IMR-90 (cell line): ENCODE data around the gene ENOX1. TPM values are rescaled to one million over a fixed set of nuclear protein-coding genes. Genes with fewer than 3 reads are reported as not detected.

ENCODE experiments used
- ATAC-seq: fragments of 200-7000 bp; cut with Tn5 transposase; 2 replicates; pipeline ENCODE4 v1.9.1; 2020; ENCODE audit warnings: low read depth, mild to moderate bottlenecking, moderate library complexity
- Bru-seq: library from RNA; stranded (reverse); fragments of 400-500 nt; gene quantifications from one replicate; lab custom pipeline; 2021; lab: Mats Ljungman, UMichigan
- BruChase-seq, 2 experiments: library from RNA; stranded (reverse); fragments of 400-500 nt; gene quantifications; one replicate each; lab custom pipeline; 2021; lab: Mats Ljungman, UMichigan
- BruUV-seq: library from RNA; stranded (reverse); fragments of 400-500 nt; replicated peaks from 2 replicates; lab custom pipeline; 2021; lab: Mats Ljungman, UMichigan
- CTCF ChIA-PET: fragments of 300-600 bp; formaldehyde crosslinking; extraction: SDS; loops from one replicate; lab custom pipeline; 2021; ENCODE audit warnings: antibody characterized with exemption; lab: Yijun Ruan, JAX
- POLR2A ChIA-PET: fragments of 300-600 bp; sonication (Branson Sonifier 250); formaldehyde crosslinking; loops from one replicate; lab custom pipeline; 2022; ENCODE audit warnings: antibody characterized with exemption; ENCODE audit not compliant: unreplicated experiment; lab: Charles Lee
- DNase-seq: peaks from one replicate; pipeline ENCODE4 v3.0.0; 2013
- H2AFZ ChIP-seq: replicated peaks from 2 replicates; pipeline ENCODE3; 2013; ENCODE audit warnings: low read length, mild to moderate bottlenecking; ENCODE audit not compliant: poor library complexity
- H2AK5ac ChIP-seq: 2 replicates; pipeline ENCODE4 v1.6.1; 2013; ENCODE audit warnings: low read depth, low read length, inconsistent platforms
- H2AK9ac ChIP-seq: replicated peaks from 2 replicates; pipeline ENCODE3; 2013; ENCODE audit warnings: mild to moderate bottlenecking, low read depth, low read length, moderate library complexity; ENCODE audit not compliant: poor library complexity
- H2BK120ac ChIP-seq: 2 replicates; pipeline ENCODE4 v1.6.1; 2013; ENCODE audit warnings: low read depth, low read length, inconsistent platforms
- H2BK15ac ChIP-seq: 3 replicates; pipeline ENCODE4 v1.6.1; 2013; ENCODE audit warnings: low read depth, low read length, inconsistent platforms
- H2BK20ac ChIP-seq: 2 replicates; pipeline ENCODE4 v1.6.1; 2013; ENCODE audit warnings: low read depth, mild to moderate bottlenecking, inconsistent platforms, low read length, moderate library complexity
- H2BK5ac ChIP-seq: 2 replicates; pipeline ENCODE4 v1.6.1; 2013; ENCODE audit warnings: mild to moderate bottlenecking, low read depth, low read length, inconsistent platforms; ENCODE audit not compliant: poor library complexity, severe bottlenecking
- H3K14ac ChIP-seq: replicated peaks from 2 replicates; pipeline ENCODE4 v1.6.1; 2013; ENCODE audit warnings: low read depth, low read length, inconsistent platforms
- H3K18ac ChIP-seq: 2 replicates; pipeline ENCODE4 v1.6.1; 2013; ENCODE audit warnings: low read depth, low read length, control low read depth
- H3K23ac ChIP-seq: 2 replicates; pipeline ENCODE4 v1.6.1; 2013; ENCODE audit warnings: low read depth, low read length, inconsistent platforms
- H3K27ac ChIP-seq: 2 replicates; pipeline ENCODE4 v1.5.1; 2013; ENCODE audit warnings: mild to moderate bottlenecking, control low read depth, low read length; ENCODE audit not compliant: insufficient read depth
- H3K27me3 ChIP-seq: 2 replicates; pipeline ENCODE4 v1.6.1; 2013; ENCODE audit warnings: low read length; ENCODE audit not compliant: control insufficient read depth, insufficient read depth
- H3K36me3 ChIP-seq: 2 replicates; pipeline ENCODE4 v1.6.1; 2013; ENCODE audit warnings: low read length, mixed read lengths; ENCODE audit not compliant: control insufficient read depth, insufficient read depth
- H3K4ac ChIP-seq: 2 replicates; pipeline ENCODE4 v1.6.1; 2013; ENCODE audit warnings: low read depth, low read length, inconsistent platforms
- H3K4me1 ChIP-seq: 2 replicates; pipeline ENCODE4 v1.6.1; 2013; ENCODE audit warnings: low read length, mixed read lengths; ENCODE audit not compliant: control insufficient read depth, insufficient read depth
- H3K4me2 ChIP-seq: 2 replicates; pipeline ENCODE4 v1.6.1; 2013; ENCODE audit warnings: low read depth, mild to moderate bottlenecking, control low read depth, low read length, moderate library complexity
- H3K4me3 ChIP-seq: 2 replicates; pipeline ENCODE4 v1.5.1; 2013; ENCODE audit warnings: low read depth, mild to moderate bottlenecking, control low read depth, low read length, moderate library complexity; ENCODE audit not compliant: insufficient read depth
- H3K56ac ChIP-seq: 2 replicates; pipeline ENCODE4 v1.6.1; 2013; ENCODE audit warnings: low read length, inconsistent platforms; ENCODE audit not compliant: insufficient read depth; ENCODE audit errors: extremely low read depth
- H3K79me1 ChIP-seq, 2 experiments: 2 replicates each; pipeline ENCODE4 v1.6.1; 2013; ENCODE audit warnings: low read length in 2 of 2, inconsistent platforms in 1 of 2, low read depth in 1 of 2
- H3K9ac ChIP-seq: 2 replicates; pipeline ENCODE4 v1.6.1; 2013; ENCODE audit warnings: low read depth, low read length, control low read depth
- H3K9me1 ChIP-seq: 2 replicates; pipeline ENCODE4 v1.6.1; 2013; ENCODE audit warnings: low read length, inconsistent platforms; ENCODE audit not compliant: insufficient read depth
- H3K9me3 ChIP-seq: 2 replicates; pipeline ENCODE4 v1.6.1; 2013; ENCODE audit warnings: low read length; ENCODE audit not compliant: control insufficient read depth, insufficient read depth
- H4K20me1 ChIP-seq: 2 replicates; pipeline ENCODE4 v1.6.1; 2013; ENCODE audit warnings: low read length, inconsistent platforms; ENCODE audit not compliant: insufficient read depth
- H4K5ac ChIP-seq: 2 replicates; pipeline ENCODE4 v1.6.1; 2013; ENCODE audit warnings: mild to moderate bottlenecking, low read depth, low read length, control low read depth
- H4K8ac ChIP-seq, 2 experiments: 2 replicates each; pipeline ENCODE4 v1.6.1; 2013; ENCODE audit warnings: low read depth in 2 of 2, low read length in 2 of 2, control low read depth in 1 of 2, inconsistent platforms in 1 of 2
- H4K91ac ChIP-seq: 2 replicates; pipeline ENCODE4 v1.6.1; 2013; ENCODE audit warnings: low read depth, low read length, inconsistent platforms; ENCODE audit not compliant: insufficient read depth
- BHLHE40 ChIP-seq: fragments of 150-350 bp; IDR thresholded peaks from 2 replicates; pipeline ENCODE4 v1.6.1; 2016; ENCODE audit warnings: mild to moderate bottlenecking, low read depth, low read length
- CHD1 ChIP-seq: IDR thresholded peaks from 2 replicates; pipeline ENCODE4 v1.6.1; 2012; ENCODE audit warnings: low read depth, low read length, improper control_type of control experiment
- CTCF ChIP-seq: conservative IDR thresholded peaks from 2 replicates; pipeline ENCODE4 v1.5.1; 2012; ENCODE audit warnings: mild to moderate bottlenecking, low read depth, low read length, improper control_type of control experiment
- ELK1 ChIP-seq: fragments of 150-350 bp; IDR thresholded peaks from 2 replicates; pipeline ENCODE4 v1.6.1; 2016; ENCODE audit warnings: low read depth, mild to moderate bottlenecking, low read length, moderate library complexity, borderline replicate concordance
- FOS ChIP-seq: fragments of 150-350 bp; IDR thresholded peaks from 2 replicates; pipeline ENCODE4 v1.6.1; 2016; ENCODE audit warnings: low read depth, low read length
- MAFK ChIP-seq: IDR thresholded peaks from 2 replicates; pipeline ENCODE4 v1.6.1; 2012; ENCODE audit warnings: low read depth, low read length, improper control_type of control experiment
- NFE2L2 ChIP-seq: fragments of 150-350 bp; IDR thresholded peaks from 2 replicates; pipeline ENCODE4 v1.6.1; 2016; ENCODE audit warnings: low read depth, mild to moderate bottlenecking, low read length
- RAD21 ChIP-seq: IDR thresholded peaks from 2 replicates; pipeline ENCODE4 v1.6.1; 2012; ENCODE audit warnings: low read length, improper control_type of control experiment
- RCOR1 ChIP-seq: IDR thresholded peaks from 2 replicates; pipeline ENCODE4 v1.6.1; 2012; ENCODE audit warnings: mild to moderate bottlenecking, low read length, improper control_type of control experiment; ENCODE audit not compliant: insufficient replicate concordance
- USF2 ChIP-seq: fragments of 150-350 bp; IDR thresholded peaks from 2 replicates; pipeline ENCODE4 v1.6.1; 2017; ENCODE audit warnings: mild to moderate bottlenecking, antibody characterized with exemption, low read length, low read depth
- WGBS, 2 experiments: methylation state at CpG; one replicate each; pipeline versions ENCODE4 v1.1.5 to v1.1.7; 2013; ENCODE audit warnings: missing lambda C conversion rate in 2 of 2; ENCODE audit not compliant: insufficient read length in 1 of 2; ENCODE audit errors: extremely low coverage in 2 of 2; 5-methylcytosine and 5-hydroxymethylcytosine counted together
- dilution Hi-C: fragments of 300-500 bp; cut with HindIII; formaldehyde crosslinking; loops from one replicate; pipeline ENCODE4 v1.14.3; 2018; ENCODE audit warnings: low sequenced_read_pairs; ENCODE audit not compliant: unreplicated experiment
- in situ Hi-C: fragments of 300-500 bp; cut with MboI; formaldehyde crosslinking; loops from 3 replicates; pipeline ENCODE4 v1.14.3; 2019; ENCODE audit warnings: low sequenced_read_pairs, inconsistent platforms, mixed read lengths
- intact Hi-C: fragments of 100-400 bp; cut with micrococcal nuclease; formaldehyde crosslinking; loops from 2 replicates; pipeline ENCODE4 v1.10.0; 2022
- long read RNA-seq: library from polyadenylated mRNA; unstranded; transcript quantifications from one replicate; pipeline ENCODE4 v2.0.0, GENCODE V29; 2021; ENCODE audit not compliant: unreplicated experiment
- polyA plus RNA-seq, 3 experiments: library from polyadenylated mRNA; depleted of rRNA; stranded (reverse); fragments of >200 nt; gene quantifications; 2 replicates each; pipeline ENCODE4 v1.2.3, GENCODE V29; 2012; ENCODE audit warnings: low replicate concordance in 1 of 3
- total RNA-seq: library from RNA; depleted of rRNA; stranded (reverse); fragments of >200 nt; gene quantifications from 2 replicates; pipeline ENCODE4 v1.2.3, GENCODE V29; 2012; rRNA removed

ENOX1 gene
- total RNA-seq (1.3 and 1.9 TPM in 2 replicates), polyA plus RNA-seq (2012; rRNA removed) (0.92 and 0.99 TPM in 2 replicates), Bru-seq, nascent RNA (percentile 57 among the genes with signal in this experiment), BruChase-seq, experiment 1, labeled RNA remaining after a 6-hour chase (percentile 42 among the genes with signal in this experiment), BruChase-seq, experiment 2, labeled RNA remaining after a 2-hour chase (percentile 50 among the genes with signal in this experiment)
- 0.56 and 0.59 TPM in 2 replicates for polyA plus RNA-seq (2012; cell fraction: cytosol; rRNA removed)
- polyA plus RNA-seq (2012; cell fraction: nucleus; rRNA removed; ENCODE audit: low replicate concordance) = 0.30 and 1.2 TPM in 2 replicates
- long read RNA-seq, partial matches to known transcripts = 2 of 5 reads
- long read RNA-seq, other reads (novel, unspliced or antisense) = 3 of 5 reads

- dilution Hi-C loops (no loop called here), intact Hi-C loops (loop anchor here (1.0 to 10.0 kb wide), 6 partner anchors 90 to 1190 kb away; partner anchors contain the start of genes CCDC122 and LACC1), in situ Hi-C loops (loop anchor here (25.0 kb wide), 1 partner anchor 1200 kb away; no protein-coding TSS in a partner anchor)
- Histone ChIP-seq H3K36me3 (no peaks in the 10 kb centered on the region), H3K14ac (0 out of 2 replicates have a peak within 1 kb of the TSS, but pooled peaks have one; percentile 10), H4K5ac (no peak within 1 kb of the TSS; the same call in 1 of the 2 replicates), H4K20me1 (no peaks in the 10 kb centered on the region), H3K23ac (0 out of 2 replicates have a peak within 1 kb of the TSS, but pooled peaks have one; percentile 26), H3K9me1 (no peaks in the 10 kb centered on the region), H3K4me3 (peak within 1 kb of the TSS; percentile 52), H3K27ac (peak within 1 kb of the TSS; percentile 11), H2BK5ac (no peak within 1 kb of the TSS), H2AK9ac (peak within 1 kb of the TSS; percentile 85), H3K27me3 (no peaks in the 10 kb centered on the region; the same call in 1 of the 2 replicates), H3K18ac (no peak within 1 kb of the TSS; the same call in 1 of the 2 replicates), H4K8ac (peak within 1 kb of the TSS in 1 of 2 experiments; percentile 26; a peak in 2 of 4 replicates), H3K4ac (peak within 1 kb of the TSS; percentile 8; the same call in 1 of the 2 replicates), H2AK5ac (no peak within 1 kb of the TSS), H2BK120ac (peak within 1 kb of the TSS; percentile 68), H3K9ac (peak within 1 kb of the TSS; percentile 62), H2BK20ac (no peak within 1 kb of the TSS), H2AFZ (peak within 1 kb of the TSS; percentile 93), H3K79me1 (no peaks in the 10 kb centered on the region), H3K4me1 (no peaks in the 10 kb centered on the region), H4K91ac (peak within 1 kb of the TSS; percentile 54; the same call in 1 of the 2 replicates), H3K4me2 (peak within 1 kb of the TSS; percentile 99), H3K56ac (no peak within 1 kb of the TSS), H3K9me3 (no peaks in the 10 kb centered on the region), H2BK15ac (no peak within 1 kb of the TSS)
- peak; percentile 74 for DNase-seq
- BruUV-seq = no TSS peak
- peak; percentile 79 for ATAC-seq
- ChIA-PET CTCF (interaction anchor here (0.5 kb wide), 1 partner anchor 243 kb away, joined by 4 read pairs; no protein-coding TSS in a partner anchor), POLR2A (interaction anchor here (0.6 kb wide), 1 partner anchor 29 kb away, joined by 6 read pairs; no protein-coding TSS in a partner anchor)
- 1% methylated on average over 73 of the region's 93 CpGs; no CpG with 5 or more reads in 1 of the 2 experiments for WGBS, 2 experiments
- TF ChIP-seq CHD1 (no peak), RCOR1 (no peak), ELK1 (no peak), USF2 (0 out of 2 replicates have a peak, but pooled peaks have one; percentile 7), RAD21 (peak; percentile 36), FOS (no peak), MAFK (no peak), BHLHE40 (no peak), CTCF (peak; percentile 18; the same call in 1 of the 2 replicates), NFE2L2 (no peak)
These were observed at the start of gene ENOX1 for GRCh38 chr13:43786766-43787517. TSS of gene ENOX1 (minus strand) at chr13:43786972.
